NOMO-1 treated with dmso at 0.1 percent for 144 hours (cell line): ENCODE data around the gene RAMP2.
A peak's percentile ranks its signal among the peaks of the same experiment; 100 is the strongest.
"Not testable (repeated sequence)": the region's sequence is repeated elsewhere in the genome, so short reads cannot be mapped to it uniquely, and the experiment has no call there.

ENCODE experiments used
- DNase-seq: peaks from one replicate; lab custom pipeline; 2025; ENCODE audit not compliant: unreplicated experiment; lab: John Stamatoyannopoulos, UW

The RAMP2 gene

GRCh38 chr17:42768006-42768405 lies 7.0 kb downstream of the RAMP2 start:
- not testable (repeated sequence) for DNase-seq

- not testable (repeated sequence) for DNase-seq
These were observed 8.9 kb downstream of the RAMP2 start for GRCh38 chr17:42769964-42770363.

- DNase-seq, result no peak
These were observed 11.9 kb downstream of the RAMP2 start for GRCh38 chr17:42772945-42773289.

- peak; percentile 46 for DNase-seq
These were observed 12.4 kb downstream of the RAMP2 start, which contains the start of gene VPS25 for GRCh38 chr17:42773290-42774035. TSS of gene VPS25 (plus strand) at chr17:42773449. CDS start at chr17:42773476, 27 bp downstream.

GRCh38 chr17:42774066-42774745 lies 13.2 kb downstream of the RAMP2 start:
- no peak for DNase-seq

- no peak for DNase-seq
These were observed 14.6 kb downstream of the RAMP2 start for GRCh38 chr17:42775534-42776098.

- DNase-seq, result no peak
These were observed 17.5 kb downstream of the RAMP2 start for GRCh38 chr17:42778570-42778969.

GRCh38 chr17:42779304-42779935 lies 18.4 kb downstream of the RAMP2 start:
- no peak for DNase-seq

GRCh38 chr17:42779936-42780850 lies 19.2 kb downstream of the RAMP2 start, which contains the start of gene WNK4:
TSS of gene WNK4 (plus strand) at chr17:42780610. CDS start at chr17:42780699, 89 bp downstream.
- DNase-seq, result no peak

GRCh38 chr17:42780851-42781638 lies 20.0 kb downstream of the RAMP2 start:
- DNase-seq, result no peak

GRCh38 chr17:42781639-42782165 lies 20.7 kb downstream of the RAMP2 start:
- no peak for DNase-seq

- no peak for DNase-seq
These were observed 21.4 kb downstream of the RAMP2 start for GRCh38 chr17:42782166-42783061.

GRCh38 chr17:42783062-42783790 lies 22.2 kb downstream of the RAMP2 start:
- DNase-seq, result no peak

GRCh38 chr17:42783791-42784138 lies 22.7 kb downstream of the RAMP2 start:
- no peak for DNase-seq

GRCh38 chr17:42784409-42784808 lies 23.4 kb downstream of the RAMP2 start:
- DNase-seq, result no peak

GRCh38 chr17:42784811-42785592 lies 24.0 kb downstream of the RAMP2 start:
- no peak for DNase-seq

- DNase-seq, result no peak
These were observed 26.2 kb downstream of the RAMP2 start for GRCh38 chr17:42787266-42787665.
